ENCODE data around the gene OTOS. TPM values are rescaled to one million over a fixed set of nuclear protein-coding genes. Genes with fewer than 3 reads are reported as not detected.

OTOS gene
- total and polyA plus RNA-seq, 5 donors = not detected

DNA sequence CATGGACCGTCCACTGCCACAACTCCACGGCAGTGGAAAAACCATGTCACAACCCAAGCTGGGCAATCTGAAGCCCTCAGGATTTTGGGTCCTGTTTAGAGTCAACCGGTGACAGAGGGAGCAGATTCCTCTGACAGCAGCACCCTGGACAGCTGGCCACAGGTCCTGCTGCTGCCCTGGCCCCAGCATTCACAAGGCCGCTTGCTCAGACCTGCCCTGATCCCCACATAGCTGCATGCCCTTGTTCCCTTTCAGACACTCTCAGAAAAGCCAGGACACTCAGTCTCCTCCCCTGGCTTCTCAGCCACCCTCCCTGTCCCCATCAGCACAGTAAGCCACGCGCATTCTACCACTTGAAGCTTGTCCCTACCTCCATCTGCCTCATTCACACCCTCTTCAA, 6.0 kb downstream of the OTOS start:
- intact Hi-C loops (cut with DNase I) = no loop called here
- Histone ChIP-seq H3K9me3 (ENCODE audit: control insufficient read depth, low read length) (no peaks in the 10 kb centered on the region), H3K4me1 (ENCODE audit: control insufficient read depth, insufficient read depth, low read length) (peaks cover 8% of the 10 kb centered on the region), H3K27me3 (ENCODE audit: control insufficient read depth, insufficient read depth) (no peaks in the 10 kb centered on the region), H3K27ac (ENCODE audit: low read length) (no peak overlapping the region), H3K4me3 (ENCODE audit: low read length) (no peak overlapping the region)
- whole genome bisulfite sequencing = 92% methylated on average over 6 of the region's 6 CpGs
- no peak for DNase-seq
- no peak for ATAC-seq

DNA sequence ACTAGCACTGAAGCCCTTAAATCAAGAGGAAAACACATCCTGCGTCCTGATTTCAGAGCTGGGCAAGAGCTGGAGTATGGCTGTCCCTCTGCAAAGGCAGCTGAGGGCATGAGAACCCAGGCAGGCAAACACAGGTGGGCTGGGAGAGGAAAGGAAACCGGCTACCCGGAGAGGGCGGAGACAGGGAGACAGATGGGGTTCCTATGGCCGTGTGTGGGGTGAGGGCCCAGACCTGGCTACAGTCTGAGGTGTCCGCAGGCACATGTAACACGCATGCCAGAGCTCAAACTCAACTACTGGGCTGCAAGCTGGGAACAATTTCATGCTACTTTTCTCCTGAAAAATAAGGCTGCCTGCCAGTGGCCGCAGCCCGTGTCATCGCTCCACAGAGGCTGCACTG, 7.1 kb downstream of the OTOS start:
- 88% methylated on average over 10 of the region's 10 CpGs for WGBS
- Histone ChIP-seq H3K9me3 (ENCODE audit: control insufficient read depth, low read length) (no peaks in the 10 kb centered on the region), H3K4me3 (ENCODE audit: low read length) (no peak overlapping the region), H3K27ac (ENCODE audit: low read length) (no peak overlapping the region), H3K27me3 (ENCODE audit: control insufficient read depth, insufficient read depth) (no peaks in the 10 kb centered on the region), H3K4me1 (ENCODE audit: control insufficient read depth, insufficient read depth, low read length) (peaks cover 8% of the 10 kb centered on the region)
- intact Hi-C loops (cut with DNase I) = no loop called here
- ATAC-seq (no peak), DNase-seq (no peak)

DNA sequence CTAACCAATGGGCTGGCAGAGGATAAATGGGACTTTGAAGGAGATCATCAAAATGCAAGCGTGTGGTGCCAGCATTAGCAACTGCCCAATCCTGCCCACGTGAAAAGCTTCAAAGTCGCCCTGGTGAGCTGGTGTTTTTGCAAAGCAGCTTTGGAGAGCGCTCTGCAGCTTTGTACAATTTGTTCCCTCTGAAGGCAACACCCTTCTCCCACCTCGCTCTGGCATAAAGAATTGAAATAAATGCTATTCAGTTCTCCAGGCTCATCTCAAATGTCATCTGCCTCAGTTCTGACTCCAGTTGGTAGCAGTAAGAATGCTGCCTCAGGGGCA, 7.8 kb downstream of the OTOS start:
- intact Hi-C loops (cut with DNase I) = no loop called here
- H3K9me3 ChIP-seq (ENCODE audit: control insufficient read depth, low read length) = no peaks in the 10 kb centered on the region
- DNase-seq = no peak

DNA sequence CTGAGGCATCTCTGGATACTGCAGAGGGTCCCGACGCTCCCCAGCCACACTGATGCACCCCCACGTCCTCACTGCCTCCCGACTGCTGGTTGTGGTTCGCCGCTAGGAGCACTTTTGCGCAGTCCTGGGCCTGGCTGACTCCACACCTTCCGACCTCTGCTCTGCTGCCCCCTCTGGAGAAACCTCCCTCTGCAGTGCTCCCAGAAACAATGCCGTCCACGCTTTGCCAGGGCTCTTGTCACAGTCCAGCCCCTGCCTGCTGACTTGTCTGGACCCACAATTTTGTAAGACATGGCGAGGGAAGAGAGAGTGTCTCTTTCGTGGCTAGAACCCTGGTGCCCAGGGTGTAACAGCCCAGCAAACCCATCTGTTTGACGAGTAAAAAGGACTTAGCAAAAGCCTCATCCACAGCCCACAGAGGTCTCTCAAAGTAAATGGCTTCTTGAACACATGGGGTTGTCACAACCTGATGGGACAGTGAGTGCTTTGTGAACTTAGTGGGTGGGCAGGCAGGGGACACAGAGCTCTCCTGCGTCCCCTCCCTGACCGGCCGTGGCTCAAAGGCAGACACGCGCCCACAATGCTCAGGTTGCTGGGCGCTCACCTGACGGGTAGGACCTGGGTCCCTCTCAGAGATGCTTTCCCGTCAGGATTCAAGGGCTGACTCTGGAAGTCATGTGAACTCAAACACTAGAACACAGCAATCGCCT, 8.4 kb downstream of the OTOS start:
- no peak for DNase-seq
- WGBS = 90% methylated on average over 22 of the region's 22 CpGs

More for the DNA sequence above, 7.8 kb downstream of the OTOS start:
- peaks cover 8% of the 10 kb centered on the region for H3K4me1 ChIP-seq (ENCODE audit: control insufficient read depth, insufficient read depth, low read length)
- H3K4me3 ChIP-seq (ENCODE audit: low read length) = no peak overlapping the region
- no peaks in the 10 kb centered on the region for H3K27me3 ChIP-seq (ENCODE audit: control insufficient read depth, insufficient read depth)
- no peak overlapping the region for H3K27ac ChIP-seq (ENCODE audit: low read length)
- no peak for ATAC-seq
- WGBS = 97% methylated on average over 5 of the region's 5 CpGs

DNA sequence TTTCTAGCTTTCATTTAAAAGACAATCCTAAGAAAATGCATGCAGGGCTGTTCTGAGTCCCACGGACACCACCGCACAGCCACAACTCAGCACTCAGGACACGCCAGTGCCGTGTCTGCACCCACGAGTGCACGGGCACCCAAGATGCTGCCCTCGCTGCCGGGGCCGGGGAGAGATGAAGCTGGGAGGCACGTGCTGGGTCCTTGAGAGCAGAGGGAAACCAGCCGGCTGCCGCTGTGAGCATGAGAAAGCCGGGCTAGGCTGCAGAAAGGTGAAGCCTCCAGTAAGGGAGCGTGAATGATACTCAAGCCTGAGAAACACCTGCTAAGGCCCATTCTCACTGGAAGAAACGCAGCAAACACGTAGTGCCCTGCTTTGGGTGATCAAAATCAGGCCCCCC, 9.2 kb downstream of the OTOS start:
- intact Hi-C loops (cut with DNase I) = no loop called here
- H3K27me3 ChIP-seq (ENCODE audit: control insufficient read depth, insufficient read depth) = no peaks in the 10 kb centered on the region
- H3K4me1 ChIP-seq (ENCODE audit: control insufficient read depth, insufficient read depth, low read length) = peaks cover 8% of the 10 kb centered on the region
- no peaks in the 10 kb centered on the region for H3K9me3 ChIP-seq (ENCODE audit: control insufficient read depth, low read length)
- no peak overlapping the region for H3K27ac ChIP-seq (ENCODE audit: low read length)
- no peak for DNase-seq
- ATAC-seq = no peak
- 96% methylated on average over 16 of the region's 16 CpGs for WGBS
- no peak overlapping the region for H3K4me3 ChIP-seq (ENCODE audit: low read length)

More for the DNA sequence above, 8.4 kb downstream of the OTOS start:
- no peaks in the 10 kb centered on the region for H3K27me3 ChIP-seq (ENCODE audit: control insufficient read depth, insufficient read depth)
- no peaks in the 10 kb centered on the region for H3K9me3 ChIP-seq (ENCODE audit: control insufficient read depth, low read length)
- no peak overlapping the region for H3K27ac ChIP-seq (ENCODE audit: low read length)
- no peak for ATAC-seq
- H3K4me3 ChIP-seq (ENCODE audit: low read length) = no peak overlapping the region
- H3K4me1 ChIP-seq (ENCODE audit: control insufficient read depth, insufficient read depth, low read length) = peaks cover 8% of the 10 kb centered on the region
- intact Hi-C loops (cut with DNase I) = no loop called here

DNA sequence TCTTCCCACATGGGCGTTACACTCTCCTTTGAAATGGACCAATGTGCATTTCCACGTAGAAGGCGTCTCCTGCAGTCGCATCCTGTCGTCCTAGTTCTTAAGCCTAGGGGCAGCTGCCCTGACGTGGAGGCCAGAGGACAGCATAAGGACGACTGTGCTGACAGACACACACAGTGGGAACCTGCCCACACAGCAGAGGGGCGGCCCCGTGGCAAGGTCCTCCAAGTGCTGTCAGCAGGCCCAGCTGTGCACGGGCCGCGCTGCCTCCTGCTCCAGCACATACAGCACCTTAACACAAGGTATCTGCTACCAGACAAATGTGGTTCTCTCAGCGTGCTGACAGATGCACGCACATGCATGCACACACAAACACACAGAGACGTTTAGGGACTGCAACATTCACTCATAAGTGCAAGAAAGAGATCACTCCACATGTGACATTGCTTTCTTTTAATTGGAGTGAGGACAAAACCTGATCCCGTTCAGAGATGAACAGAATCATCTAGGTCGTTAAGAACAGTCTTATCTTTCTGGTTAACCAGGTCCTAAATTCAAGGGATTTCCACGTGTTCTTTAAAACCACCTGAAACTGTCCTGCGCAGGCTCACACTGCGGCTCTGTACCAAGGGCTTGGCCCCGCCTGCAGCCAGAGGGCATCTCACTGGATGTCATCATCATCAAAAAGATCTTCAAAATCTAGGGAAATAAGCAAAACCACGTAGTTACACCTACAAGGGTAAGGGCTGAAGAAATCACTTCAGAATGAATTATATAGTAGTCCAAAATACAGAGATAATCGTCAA, 9.9 kb downstream of the OTOS start:
- Histone ChIP-seq H3K27ac (ENCODE audit: low read length) (no peak overlapping the region), H3K27me3 (ENCODE audit: control insufficient read depth, insufficient read depth) (no peaks in the 10 kb centered on the region), H3K4me3 (ENCODE audit: low read length) (no peak overlapping the region), H3K9me3 (ENCODE audit: control insufficient read depth, low read length) (no peaks in the 10 kb centered on the region), H3K4me1 (ENCODE audit: control insufficient read depth, insufficient read depth, low read length) (peaks cover 8% of the 10 kb centered on the region)
- ATAC-seq (no peak), DNase-seq (no peak)
- WGBS = 91% methylated on average over 23 of the region's 23 CpGs
- intact Hi-C loops (cut with DNase I) = no loop called here

DNA sequence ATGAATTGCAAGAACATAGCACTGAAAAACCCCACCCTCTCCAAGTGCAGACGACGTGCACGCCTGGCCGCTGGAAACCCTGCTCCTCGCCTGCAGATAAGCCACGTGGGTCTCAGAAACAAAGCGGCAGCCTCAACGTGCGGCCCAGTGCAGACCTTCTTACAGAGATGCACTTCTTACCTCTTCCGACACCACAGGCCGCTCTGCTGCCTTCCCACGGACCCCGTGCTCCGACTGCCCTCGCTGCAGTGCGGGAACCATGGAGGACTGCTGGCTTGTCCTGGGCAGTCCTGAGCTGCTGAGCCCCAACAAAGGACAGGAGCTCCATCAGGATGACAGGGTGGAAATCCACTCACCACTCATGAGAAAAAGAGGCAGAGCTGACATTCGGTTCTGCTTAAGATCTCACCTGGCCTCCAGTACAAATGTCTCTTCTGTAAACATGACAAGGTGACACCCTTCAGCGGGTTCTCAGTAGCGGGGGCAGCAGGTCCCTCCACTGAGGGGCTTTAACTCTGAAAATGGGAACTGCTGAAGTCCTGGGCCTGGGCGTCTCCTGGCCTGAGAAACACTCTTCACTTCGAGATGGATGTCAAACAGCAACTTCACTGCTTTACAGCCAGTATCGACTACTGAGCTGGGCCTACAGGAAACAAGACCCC, 10.6 kb downstream of the OTOS start:
- DNase-seq (no peak), ATAC-seq (no peak)
- whole genome bisulfite sequencing = 93% methylated on average over 22 of the region's 22 CpGs
- no peak overlapping the region for H3K27ac ChIP-seq (ENCODE audit: low read length)
- H3K4me3 ChIP-seq (ENCODE audit: low read length) = no peak overlapping the region
- intact Hi-C loops (cut with DNase I) = no loop called here
- peaks cover 3% of the 10 kb centered on the region for H3K4me1 ChIP-seq (ENCODE audit: control insufficient read depth, insufficient read depth, low read length)
- H3K27me3 ChIP-seq (ENCODE audit: control insufficient read depth, insufficient read depth) = no peaks in the 10 kb centered on the region
- H3K9me3 ChIP-seq (ENCODE audit: control insufficient read depth, low read length) = no peaks in the 10 kb centered on the region

DNA sequence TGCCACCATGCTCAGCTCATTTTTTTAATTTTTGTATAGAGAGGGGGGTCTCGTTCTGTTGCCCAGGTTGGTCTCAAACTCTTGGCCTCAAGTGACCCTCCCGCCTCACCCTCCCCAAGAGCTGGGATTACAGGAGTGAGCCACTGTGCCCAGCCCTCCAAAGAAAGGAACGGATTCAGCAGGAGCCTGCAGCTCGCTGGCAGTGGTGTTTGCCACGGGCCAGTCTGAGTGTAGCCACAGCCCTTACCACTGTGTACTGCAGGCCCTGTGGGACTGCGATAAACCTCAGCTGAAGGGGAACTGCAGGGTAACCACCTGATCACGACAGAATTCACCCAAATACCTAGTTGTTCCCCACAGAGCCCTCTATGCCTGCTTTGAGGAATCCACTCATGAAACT, 11.1 kb downstream of the OTOS start:
- no peak overlapping the region for H3K27ac ChIP-seq (ENCODE audit: low read length)
- H3K4me1 ChIP-seq (ENCODE audit: control insufficient read depth, insufficient read depth, low read length) = no peaks in the 10 kb centered on the region
- whole genome bisulfite sequencing = 92% methylated on average over 7 of the region's 7 CpGs
- ATAC-seq (no peak), DNase-seq (no peak)
- no peaks in the 10 kb centered on the region for H3K9me3 ChIP-seq (ENCODE audit: control insufficient read depth, low read length)
- intact Hi-C loops (cut with DNase I) = no loop called here
- H3K4me3 ChIP-seq (ENCODE audit: low read length) = no peak overlapping the region
- no peaks in the 10 kb centered on the region for H3K27me3 ChIP-seq (ENCODE audit: control insufficient read depth, insufficient read depth)

DNA sequence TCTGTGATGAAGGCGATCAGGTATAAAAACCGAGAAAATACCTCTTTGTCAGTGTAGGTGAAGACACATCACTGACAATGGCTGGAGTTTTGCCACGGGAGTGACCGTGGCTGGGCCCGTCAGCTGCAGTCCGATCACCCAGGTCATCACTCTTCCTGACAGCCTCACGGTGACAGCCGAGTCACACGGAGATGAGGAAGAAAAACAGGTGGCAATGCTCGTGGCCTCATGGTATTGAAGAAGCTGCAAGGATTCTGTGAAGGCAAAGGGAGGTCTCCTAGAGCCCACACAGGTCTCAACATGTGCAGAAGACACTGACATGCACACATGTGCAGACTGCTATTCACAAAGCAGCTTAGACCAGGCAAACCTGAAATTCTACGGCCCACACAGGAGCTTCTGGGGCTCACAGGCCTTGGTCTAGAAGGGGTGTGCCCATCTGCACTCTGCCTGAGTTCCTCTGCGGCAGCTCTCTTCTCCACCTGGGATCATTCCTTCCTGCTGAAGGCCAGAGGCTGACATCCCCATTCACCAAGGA, 11.8 kb downstream of the OTOS start:
- 83% methylated on average over 12 of the region's 12 CpGs for WGBS
- Histone ChIP-seq H3K4me3 (ENCODE audit: low read length) (no peak overlapping the region), H3K27ac (ENCODE audit: low read length) (no peak overlapping the region), H3K4me1 (ENCODE audit: control insufficient read depth, insufficient read depth, low read length) (no peaks in the 10 kb centered on the region), H3K27me3 (ENCODE audit: control insufficient read depth, insufficient read depth) (no peaks in the 10 kb centered on the region), H3K9me3 (ENCODE audit: control insufficient read depth, low read length) (no peaks in the 10 kb centered on the region)
- DNase-seq (no peak), ATAC-seq (no peak)
- intact Hi-C loops (cut with DNase I) = no loop called here

DNA sequence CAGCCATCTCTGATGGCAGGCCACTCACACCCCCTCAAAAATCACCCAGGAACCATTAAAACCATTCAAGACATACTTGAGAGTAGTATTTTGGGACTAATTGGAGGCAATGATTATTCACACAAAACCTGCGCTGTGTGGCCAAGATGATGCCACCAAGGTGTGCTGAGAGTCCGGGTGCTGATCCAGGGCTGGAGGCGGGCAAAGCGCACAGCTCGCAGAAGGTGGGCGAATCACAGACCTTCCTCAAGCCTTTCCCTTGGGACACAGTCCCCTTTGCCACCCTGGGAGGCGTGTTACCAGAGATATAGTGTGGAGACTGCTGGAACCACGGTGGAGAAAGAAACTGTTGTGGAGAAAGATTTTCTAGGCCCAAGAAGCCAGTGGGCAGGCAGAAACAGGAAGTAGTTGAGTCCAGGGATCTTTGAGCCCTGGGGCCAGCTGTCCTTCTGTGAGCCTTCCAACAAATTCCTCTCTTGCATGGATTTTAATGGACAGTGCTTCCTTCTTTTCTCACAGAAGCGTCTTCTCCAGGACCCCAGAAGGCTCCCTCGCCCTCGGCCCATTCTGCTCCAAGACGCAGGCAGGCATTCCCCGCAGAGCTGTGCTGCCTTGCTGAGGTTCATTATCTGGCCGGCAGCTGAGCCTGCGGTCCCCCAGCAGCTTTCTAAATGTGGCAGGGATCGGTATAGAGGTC, 12.4 kb downstream of the OTOS start:
- no peaks in the 10 kb centered on the region for H3K9me3 ChIP-seq (ENCODE audit: control insufficient read depth, low read length)
- no peaks in the 10 kb centered on the region for H3K27me3 ChIP-seq (ENCODE audit: control insufficient read depth, insufficient read depth)
- no peak for DNase-seq
- WGBS = 91% methylated on average over 16 of the region's 16 CpGs
- no peak overlapping the region for H3K27ac ChIP-seq (ENCODE audit: low read length)
- no peaks in the 10 kb centered on the region for H3K4me1 ChIP-seq (ENCODE audit: control insufficient read depth, insufficient read depth, low read length)
- intact Hi-C loops (cut with DNase I) = no loop called here
- ATAC-seq = no peak
- H3K4me3 ChIP-seq (ENCODE audit: low read length) = no peak overlapping the region

All from right cardiac atrium (tissue), 5 donors.